Keratinocyte (primary cell): ENCODE data around the gene DNM1. TPM values are rescaled to one million over a fixed set of nuclear protein-coding genes. Genes with fewer than 3 reads are reported as not detected.
A peak's percentile ranks its signal among the peaks of the same experiment; 100 is the strongest.

ENCODE experiments used
- DNase-seq: peaks from one replicate; pipeline ENCODE4 v3.0.0-alpha.2; 2011; ENCODE audit warnings: low read depth, missing footprints, low spot score
- FAIRE-seq: peaks from 2 replicates; lab custom pipeline; 2011; peaks lifted over from hg19 to GRCh38; lab: Jason Lieb, UNC
- H2AFZ ChIP-seq: 2 replicates; pipeline ENCODE4 v1.6.0; 2012; ENCODE audit warnings: low read length, control low read depth, inconsistent platforms; ENCODE audit not compliant: control insufficient read depth
- H3K27ac ChIP-seq: 2 replicates; pipeline ENCODE4 v1.5.1; 2011; ENCODE audit warnings: low read length; ENCODE audit not compliant: control insufficient read depth, insufficient read depth
- H3K27me3 ChIP-seq: 3 replicates; pipeline ENCODE4 v1.6.0; 2011; ENCODE audit warnings: low read length; ENCODE audit not compliant: control insufficient read depth, insufficient read depth; ENCODE audit errors: extremely low read depth
- H3K36me3 ChIP-seq, 2 experiments: 2 replicates in 1 of 2; 3 replicates in 1 of 2; pipeline ENCODE4 v1.5.1; 2011; ENCODE audit warnings: low read length in 2 of 2, mild to moderate bottlenecking in 1 of 2; ENCODE audit not compliant: control insufficient read depth in 2 of 2, insufficient read depth in 2 of 2; ENCODE audit errors: extremely low read depth in 1 of 2
- H3K4me1 ChIP-seq: 3 replicates; pipeline ENCODE4 v1.5.1; 2011; ENCODE audit warnings: low read length; ENCODE audit not compliant: control insufficient read depth, insufficient read depth; ENCODE audit errors: extremely low read depth
- H3K4me2 ChIP-seq: 3 replicates; pipeline ENCODE4 v1.6.0; 2011; ENCODE audit warnings: low read depth, low read length; ENCODE audit not compliant: control insufficient read depth, insufficient read depth; ENCODE audit errors: extremely low read depth
- H3K4me3 ChIP-seq, 3 experiments: fragments of 200-600 bp in 1 of 3; sonication (generic) in 1 of 3; 2 replicates in 2 of 3; 3 replicates in 1 of 3; pipeline ENCODE4 v1.5.1; 2011 to 2016; ENCODE audit warnings: low read length in 3 of 3, mild to moderate bottlenecking in 3 of 3, control low read depth in 2 of 3, inconsistent platforms in 1 of 3, low read depth in 1 of 3, mixed read lengths in 1 of 3, mixed run types in 1 of 3, moderate library complexity in 1 of 3; ENCODE audit not compliant: control insufficient read depth in 2 of 3, insufficient read depth in 2 of 3; ENCODE audit errors: extremely low read depth in 1 of 3
- H3K79me2 ChIP-seq: 2 replicates; pipeline ENCODE4 v1.6.0; 2012; ENCODE audit warnings: low read length; ENCODE audit not compliant: control insufficient read depth, insufficient read depth
- H3K9ac ChIP-seq: 3 replicates; pipeline ENCODE4 v1.6.0; 2011; ENCODE audit warnings: low read length; ENCODE audit not compliant: control insufficient read depth, insufficient read depth; ENCODE audit errors: extremely low read depth
- H3K9me1 ChIP-seq: 3 replicates; pipeline ENCODE4 v1.6.0; 2011; ENCODE audit warnings: low read length; ENCODE audit not compliant: control insufficient read depth, insufficient read depth; ENCODE audit errors: extremely low read depth
- H3K9me3 ChIP-seq: 2 replicates; pipeline ENCODE4 v1.5.1; 2012; ENCODE audit warnings: low read depth, low read length; ENCODE audit not compliant: control insufficient read depth
- H4K20me1 ChIP-seq: 3 replicates; pipeline ENCODE4 v1.6.0; 2011; ENCODE audit warnings: low read length; ENCODE audit not compliant: control insufficient read depth, insufficient read depth; ENCODE audit errors: extremely low read depth
- EZH2 ChIP-seq: IDR thresholded peaks from one replicate; pipeline ENCODE4 v1.6.1; 2012; ENCODE audit warnings: inconsistent platforms, mild to moderate bottlenecking, low read length, moderate library complexity
- dilution Hi-C: fragments of 300-500 bp; cut with MboI; formaldehyde crosslinking; loops from one replicate; pipeline ENCODE4 v1.7.0; 2020; ENCODE audit warnings: low sequenced_read_pairs; ENCODE audit not compliant: extremely low pct_ligation_motif_present
- polyA plus RNA-seq, 5 experiments: library from polyadenylated mRNA; depleted of rRNA in 3 of 5; stranded (reverse) in 3 of 5; stranded (forward) in 1 of 5; unstranded in 1 of 5; fragments of >200 nt; gene quantifications; 1 replicate in 1 of 5; 2 replicates in 3 of 5; 3 replicates in 1 of 5; pipeline versions ENCODE4 v1.2.1 to v1.2.3, GENCODE V29; 2011 to 2012; ENCODE audit warnings: missing spikeins in 2 of 5, low read depth in 1 of 5, low replicate concordance in 1 of 5
- TF ChIP-seq, protein P1 (sequence below), 3 experiments: IDR thresholded peaks in 1 of 3; conservative IDR thresholded peaks in 1 of 3; optimal IDR thresholded peaks in 1 of 3; 2 replicates in 2 of 3; 3 replicates in 1 of 3; pipeline versions ENCODE3 to v1.5.1; 2011; ENCODE audit warnings: low read length in 3 of 3, mild to moderate bottlenecking in 3 of 3, moderate library complexity in 2 of 3, control low read depth in 1 of 3, inconsistent platforms in 1 of 3; ENCODE audit not compliant: insufficient read depth in 2 of 3; ENCODE audit errors: extremely low read depth in 1 of 3

Gene DNM1
- polyA plus RNA-seq, 1 donor (not counting 4 experiments of a cell fraction or from before 2014, with no cell fraction given), result 0.25 TPM

DNA sequence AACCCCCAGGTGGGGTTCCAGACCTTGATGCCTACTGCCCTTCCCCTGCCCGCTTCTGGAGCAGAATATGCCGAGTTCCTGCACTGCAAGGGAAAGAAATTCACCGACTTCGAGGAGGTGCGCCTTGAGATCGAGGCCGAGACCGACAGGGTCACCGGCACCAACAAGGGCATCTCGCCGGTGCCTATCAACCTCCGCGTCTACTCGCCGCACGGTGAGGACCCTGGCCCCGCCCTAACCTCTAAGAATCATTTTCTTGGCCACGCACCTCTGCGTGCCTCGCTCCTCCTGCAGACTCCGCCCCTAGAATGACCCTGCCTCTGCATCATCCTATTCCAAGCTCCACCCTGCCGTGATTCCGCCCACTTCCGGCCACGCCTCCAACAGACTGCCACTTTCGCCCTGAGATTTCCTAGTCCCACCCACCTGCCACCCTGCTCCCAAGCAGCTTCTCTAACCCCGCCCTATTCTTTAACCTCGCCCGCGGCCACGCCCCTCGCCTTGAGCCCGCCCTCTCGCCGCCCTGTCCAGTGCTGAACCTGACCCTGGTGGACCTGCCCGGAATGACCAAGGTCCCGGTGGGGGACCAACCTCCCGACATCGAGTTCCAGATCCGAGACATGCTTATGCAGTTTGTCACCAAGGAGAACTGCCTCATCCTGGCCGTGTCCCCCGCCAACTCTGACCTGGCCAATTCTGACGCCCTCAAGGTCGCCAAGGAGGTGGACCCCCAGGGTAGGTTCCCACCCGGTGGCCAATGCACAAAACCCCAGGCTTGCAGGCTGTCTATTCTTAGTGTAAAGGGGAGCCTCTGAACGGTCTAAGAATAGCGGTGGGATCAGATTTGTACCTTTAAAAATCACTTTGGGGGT, 15.6 kb downstream of the DNM1 start:
- Histone ChIP-seq H3K4me1 (peaks cover 10% of the 10 kb centered on the region), H3K27me3 (peaks cover 3% of the 10 kb centered on the region), H3K79me2 (no peaks in the 10 kb centered on the region), H3K9me1 (no peaks in the 10 kb centered on the region), H3K9me3 (no peaks in the 10 kb centered on the region), H3K27ac (peak overlapping the region; percentile 14), H4K20me1 (no peaks in the 10 kb centered on the region), H3K36me3 (no peaks in the 10 kb centered on the region), H3K4me2 (peak overlapping the region; percentile 92), H3K4me3 (peak overlapping the region; percentile 16 to 72 (median 58)), H2AFZ (peak overlapping the region; percentile 94), H3K9ac (peak overlapping the region; percentile 54)
- FAIRE-seq, result peak; percentile 81
- peak; percentile 85 for DNase-seq
- TF ChIP-seq, protein P1, sequence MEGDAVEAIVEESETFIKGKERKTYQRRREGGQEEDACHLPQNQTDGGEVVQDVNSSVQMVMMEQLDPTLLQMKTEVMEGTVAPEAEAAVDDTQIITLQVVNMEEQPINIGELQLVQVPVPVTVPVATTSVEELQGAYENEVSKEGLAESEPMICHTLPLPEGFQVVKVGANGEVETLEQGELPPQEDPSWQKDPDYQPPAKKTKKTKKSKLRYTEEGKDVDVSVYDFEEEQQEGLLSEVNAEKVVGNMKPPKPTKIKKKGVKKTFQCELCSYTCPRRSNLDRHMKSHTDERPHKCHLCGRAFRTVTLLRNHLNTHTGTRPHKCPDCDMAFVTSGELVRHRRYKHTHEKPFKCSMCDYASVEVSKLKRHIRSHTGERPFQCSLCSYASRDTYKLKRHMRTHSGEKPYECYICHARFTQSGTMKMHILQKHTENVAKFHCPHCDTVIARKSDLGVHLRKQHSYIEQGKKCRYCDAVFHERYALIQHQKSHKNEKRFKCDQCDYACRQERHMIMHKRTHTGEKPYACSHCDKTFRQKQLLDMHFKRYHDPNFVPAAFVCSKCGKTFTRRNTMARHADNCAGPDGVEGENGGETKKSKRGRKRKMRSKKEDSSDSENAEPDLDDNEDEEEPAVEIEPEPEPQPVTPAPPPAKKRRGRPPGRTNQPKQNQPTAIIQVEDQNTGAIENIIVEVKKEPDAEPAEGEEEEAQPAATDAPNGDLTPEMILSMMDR (optimal IDR thresholded peaks at IDR 0.05 in 1 of 3, IDR thresholded peaks at IDR 0.05 in 1 of 3, conservative IDR thresholded peaks at IDR 0.05 in 1 of 3; ENCODE audit: extremely low read depth in 1 of 3, insufficient read depth in 2 of 3, low read length in 3 of 3), result no peak
- no peak for TF ChIP-seq EZH2
- dilution Hi-C loops, result no loop called here

DNA sequence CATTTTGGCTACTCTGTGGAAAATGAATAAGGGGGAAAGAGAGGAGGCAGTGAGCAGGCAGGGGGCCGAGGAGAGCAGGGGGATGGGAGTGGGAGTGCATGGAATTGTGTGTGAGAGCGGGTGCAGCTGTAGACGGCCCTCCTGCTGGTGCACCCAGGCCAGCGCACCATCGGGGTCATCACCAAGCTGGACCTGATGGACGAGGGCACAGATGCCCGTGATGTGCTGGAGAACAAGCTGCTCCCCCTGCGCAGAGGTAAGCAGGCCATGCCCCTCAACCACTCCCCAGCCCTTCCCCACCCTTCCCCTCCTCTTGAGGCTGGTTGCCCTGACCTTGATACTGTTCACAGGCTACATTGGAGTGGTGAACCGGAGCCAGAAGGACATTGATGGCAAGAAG, 16.7 kb downstream of the DNM1 start:
- TF ChIP-seq, protein P1 (optimal IDR thresholded peaks at IDR 0.05 in 1 of 3, IDR thresholded peaks at IDR 0.05 in 1 of 3, conservative IDR thresholded peaks at IDR 0.05 in 1 of 3; ENCODE audit: extremely low read depth in 1 of 3, insufficient read depth in 2 of 3, low read length in 3 of 3), result no peak
- TF ChIP-seq EZH2, result no peak
- Histone ChIP-seq H3K4me3 (no peak overlapping the region), H3K9ac (no peak overlapping the region), H3K4me1 (peaks cover 8% of the 10 kb centered on the region), H3K79me2 (no peaks in the 10 kb centered on the region), H3K4me2 (no peak overlapping the region), H3K27me3 (no peaks in the 10 kb centered on the region), H3K9me3 (no peaks in the 10 kb centered on the region), H3K27ac (no peak overlapping the region), H3K9me1 (no peaks in the 10 kb centered on the region), H3K36me3 (no peaks in the 10 kb centered on the region), H4K20me1 (no peaks in the 10 kb centered on the region), H2AFZ (no peak overlapping the region)
- DNase-seq, result no peak
- dilution Hi-C loops, result no loop called here
- FAIRE-seq, result no peak
